C4-2B (cell line): ENCODE data around the gene POLR1B.
"Not testable (repeated sequence)": the region's sequence is repeated elsewhere in the genome, so short reads cannot be mapped to it uniquely, and the experiment has no call there.

Experiments
- CTCF ChIP-seq: fragments of 450-650 bp; conservative IDR thresholded peaks from 2 replicates; pipeline ENCODE4 v1.5.1; 2017; ENCODE audit warnings: mild to moderate bottlenecking
- ZFX ChIP-seq: fragments of 450-650 bp; IDR thresholded peaks from 2 replicates; pipeline ENCODE4 v1.6.1; 2017

GRCh38 chr2:112500850-112501484 lies 41.3 kb upstream of the POLR1B start:
- TF ChIP-seq CTCF = 0 out of 2 replicates have a peak, but pooled peaks have one; percentile 21
- not testable (repeated sequence) for TF ChIP-seq ZFX
